IPS DF 4.7 (cell line): Measurements from ENCODE around the gene TSPO.

Experiments used
- DNase-seq: peaks from one replicate; pipeline ENCODE4 v3.0.0-alpha.2; 2013; ENCODE audit warnings: low spot score; ENCODE audit errors: extremely low read depth

The TSPO gene

GRCh38 chr22:43157874-43158546 lies 6.7 kb downstream of the TSPO start:
- no peak for DNase-seq

GRCh38 chr22:43158778-43159483 lies 7.6 kb downstream of the TSPO start:
- no peak for DNase-seq

DNA sequence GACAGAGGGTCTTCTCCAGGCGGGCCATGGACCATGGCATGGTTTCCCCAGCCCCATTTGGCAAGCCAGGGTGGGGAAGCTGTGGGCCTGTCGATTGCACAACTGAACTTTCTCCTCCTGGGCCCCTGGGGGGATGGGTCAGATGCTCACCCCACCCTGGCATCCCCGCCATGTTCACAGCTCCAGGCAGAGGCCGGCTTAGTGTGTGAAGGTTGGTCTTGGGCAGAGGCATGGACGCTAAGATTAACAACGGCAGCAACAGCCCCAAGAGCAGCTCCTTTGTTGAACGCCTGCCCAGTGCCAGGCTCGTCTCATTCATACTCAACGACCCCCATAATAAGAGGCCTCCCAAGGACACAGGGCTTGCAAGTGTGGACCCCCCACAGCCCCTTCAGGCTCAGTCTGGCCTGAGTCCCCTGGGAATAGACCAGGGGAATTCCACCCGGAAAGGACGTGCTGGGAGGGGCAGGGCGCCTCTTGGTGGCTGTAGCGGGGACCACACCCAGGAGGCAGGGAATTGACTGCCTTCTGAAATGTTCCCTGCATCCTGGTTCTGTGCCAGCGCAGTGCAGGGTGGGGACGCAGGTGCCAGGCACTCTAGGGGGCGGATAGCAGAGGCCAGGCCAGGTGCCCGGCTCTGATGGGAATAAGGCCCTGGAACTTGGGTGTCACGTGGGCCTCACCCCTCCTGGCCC lies 8.3 kb downstream of the TSPO start:
- DNase-seq = no peak

DNA sequence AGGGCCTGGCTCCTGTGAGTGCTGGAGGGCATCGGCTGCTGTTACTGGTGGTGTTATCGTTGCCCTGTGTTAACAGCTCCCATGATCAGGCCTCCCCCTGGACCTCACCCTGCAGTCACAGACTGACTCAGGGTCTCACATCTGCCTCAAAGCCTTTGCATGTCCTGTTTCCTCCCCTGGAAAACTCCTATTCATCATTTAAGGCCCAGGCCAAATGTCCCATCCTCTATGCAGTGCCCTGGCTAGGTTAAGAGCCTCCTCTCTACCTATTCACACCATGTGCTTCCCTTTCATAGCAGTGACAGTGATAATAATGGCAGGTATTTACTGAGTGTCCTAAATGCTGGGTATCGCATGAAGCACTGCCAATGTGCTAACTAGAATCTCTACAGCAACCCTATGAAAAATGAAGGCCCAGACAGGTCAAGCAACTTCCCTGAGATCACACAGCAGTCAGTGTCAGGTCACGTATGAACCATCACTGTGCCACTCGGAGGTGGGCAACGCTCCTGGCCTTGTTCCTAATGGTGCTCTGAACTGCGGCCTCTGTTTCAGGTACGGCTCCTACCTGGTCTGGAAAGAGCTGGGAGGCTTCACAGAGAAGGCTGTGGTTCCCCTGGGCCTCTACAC lies 9.3 kb downstream of the TSPO start:
- no peak for DNase-seq

GRCh38 chr22:43162412-43163150 lies 11.2 kb downstream of the TSPO start:
- DNase-seq = no peak

DNA sequence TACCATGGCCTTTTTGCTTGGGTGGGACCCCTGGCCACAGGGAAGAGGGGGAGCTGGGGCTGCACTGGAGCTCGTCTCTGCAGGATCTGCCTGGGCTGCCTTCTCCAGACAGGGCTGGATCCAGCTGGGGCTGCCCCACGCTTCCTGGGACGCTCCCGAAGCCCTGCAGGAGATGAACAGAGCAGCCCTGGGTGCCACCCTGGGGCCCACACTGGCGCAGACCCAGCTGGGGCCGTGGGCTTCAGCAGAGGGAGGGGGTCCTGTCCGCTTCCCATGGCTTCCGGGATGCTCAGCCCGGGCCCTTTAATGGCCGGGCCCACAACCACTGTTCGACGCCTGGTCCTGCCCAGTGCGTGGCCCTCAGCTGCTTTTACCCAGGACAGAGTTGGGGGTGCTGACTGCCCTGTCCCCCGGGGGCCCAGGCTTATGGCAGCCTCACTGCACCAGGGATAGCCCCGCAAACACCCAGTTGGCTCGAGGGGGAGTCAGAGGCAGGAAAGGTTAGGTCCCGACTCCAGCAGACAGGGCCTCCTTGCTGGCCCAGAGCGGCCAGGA lies 12.0 kb downstream of the TSPO start:
- DNase-seq = no peak

DNA sequence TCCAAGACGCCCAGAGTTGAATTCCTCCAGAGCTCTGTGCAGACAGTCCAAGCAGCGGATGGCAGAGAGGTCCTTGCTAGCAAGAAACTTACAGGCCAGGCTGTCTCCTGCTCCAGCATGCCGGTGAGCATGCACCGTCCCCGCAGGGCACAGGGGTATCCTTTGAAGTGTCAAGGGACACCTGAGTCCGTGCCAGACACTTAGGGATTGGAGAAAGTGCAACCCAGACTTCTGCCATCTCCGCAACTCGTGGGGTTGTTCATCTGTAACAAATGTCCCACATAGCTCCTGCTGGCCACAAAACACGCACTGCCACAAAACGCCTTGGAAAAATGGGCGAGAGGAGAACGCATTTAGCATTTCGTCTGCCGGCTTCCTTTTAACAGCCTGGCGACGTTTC lies 13.3 kb downstream of the TSPO start:
- no peak for DNase-seq

DNA sequence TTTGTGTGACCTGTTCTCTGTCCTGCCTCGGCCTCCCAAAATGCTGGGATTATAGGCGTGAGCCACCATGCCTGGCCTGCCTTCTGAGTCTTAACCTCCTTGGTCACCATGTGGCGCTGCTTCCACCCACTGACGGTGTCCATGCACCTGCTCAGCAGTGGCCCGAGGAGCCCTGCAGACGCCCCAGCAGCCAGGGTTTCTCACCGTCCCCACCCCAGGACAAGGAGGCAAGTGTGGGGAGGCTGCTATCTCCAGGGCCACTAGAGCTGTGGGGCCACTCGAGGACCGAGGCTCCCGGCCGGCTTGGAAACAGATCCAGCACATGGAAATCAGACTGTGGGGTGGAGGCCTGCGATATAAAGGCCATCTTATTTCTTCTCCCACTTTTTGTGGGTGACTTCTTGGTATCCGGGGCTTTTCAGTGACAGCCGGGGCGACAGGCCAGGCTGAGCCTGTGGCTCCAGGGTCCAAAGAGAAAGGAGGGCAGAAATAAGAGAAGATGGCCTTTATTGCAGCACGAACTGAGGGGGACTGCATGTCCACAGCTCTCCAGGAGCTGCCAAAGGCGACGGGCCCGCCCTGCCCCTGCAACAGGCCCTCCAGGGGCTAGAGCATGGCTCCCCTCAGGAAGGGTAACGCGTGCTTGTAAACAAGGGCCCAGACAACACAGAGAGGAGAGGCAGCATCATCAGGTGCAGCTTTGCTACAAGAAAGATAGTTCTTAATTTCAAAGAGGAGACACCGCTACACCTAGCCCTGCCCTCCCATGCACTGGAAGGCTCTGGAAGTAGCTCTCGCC lies 15.0 kb downstream of the TSPO start:
- no peak for DNase-seq

- DNase-seq = no peak
Observed at GRCh38 chr22:43167001-43167589, 15.7 kb downstream of the TSPO start.

DNA sequence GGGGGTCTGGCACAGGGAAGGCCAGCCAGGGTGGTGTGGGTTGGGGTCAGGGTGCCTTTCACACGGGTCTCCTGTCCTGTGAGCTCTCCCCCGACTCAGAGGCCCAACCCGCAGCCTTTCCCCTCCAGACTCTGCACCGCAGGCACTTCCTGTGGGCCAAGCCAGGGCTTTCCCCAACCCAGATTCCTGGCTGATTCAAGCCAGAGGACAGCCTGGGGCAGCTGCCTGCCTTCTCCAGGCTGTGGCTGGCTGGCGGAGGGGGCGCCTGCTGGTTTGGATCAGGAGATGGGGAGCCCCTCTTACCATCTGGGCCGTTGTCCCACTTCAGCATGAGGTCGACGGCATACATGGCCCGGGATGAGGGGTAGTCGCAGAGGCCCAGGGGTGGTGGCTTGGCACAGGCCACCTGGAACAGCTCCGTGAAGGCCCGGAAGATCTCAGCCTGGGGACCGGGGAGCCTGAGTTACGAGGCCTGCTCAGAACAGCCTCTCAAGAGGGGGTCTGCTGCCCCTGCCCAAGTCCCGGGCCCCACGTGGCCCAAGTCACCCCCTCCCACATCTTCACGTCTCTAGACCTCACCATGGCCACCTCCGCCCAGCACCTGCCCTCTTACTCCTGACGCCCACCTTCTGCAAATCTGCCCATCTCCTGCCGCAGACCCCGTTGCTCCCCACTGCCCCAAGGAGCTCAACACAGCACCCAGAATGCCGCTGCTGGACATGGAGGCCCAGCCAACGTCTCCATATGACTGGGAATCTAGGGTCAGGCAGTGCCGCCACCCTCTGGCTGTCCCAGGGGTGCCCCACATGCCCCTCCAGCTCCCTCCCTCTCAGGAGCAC lies 17.3 kb downstream of the TSPO start:
- DNase-seq = no peak

- DNase-seq = no peak
Observed at GRCh38 chr22:43169310-43170130, 18.2 kb downstream of the TSPO start.

DNA sequence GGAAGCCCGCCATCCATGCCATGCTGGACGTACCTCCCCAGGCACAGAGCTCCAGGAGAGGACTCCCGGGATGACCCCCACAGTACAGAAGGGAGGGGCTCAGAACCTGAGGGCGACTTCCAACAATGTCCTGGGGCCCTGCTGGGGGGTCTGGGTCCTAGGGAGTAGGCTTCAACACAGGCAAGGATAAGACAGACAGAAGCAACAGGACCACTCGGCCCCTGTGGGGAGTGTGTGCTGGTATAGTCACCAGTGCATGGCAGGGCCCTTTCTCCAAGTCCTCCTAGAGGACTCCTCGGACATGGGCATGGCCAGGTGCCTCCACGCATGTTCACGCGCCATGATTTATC lies 18.7 kb downstream of the TSPO start:
- DNase-seq = no peak

DNA sequence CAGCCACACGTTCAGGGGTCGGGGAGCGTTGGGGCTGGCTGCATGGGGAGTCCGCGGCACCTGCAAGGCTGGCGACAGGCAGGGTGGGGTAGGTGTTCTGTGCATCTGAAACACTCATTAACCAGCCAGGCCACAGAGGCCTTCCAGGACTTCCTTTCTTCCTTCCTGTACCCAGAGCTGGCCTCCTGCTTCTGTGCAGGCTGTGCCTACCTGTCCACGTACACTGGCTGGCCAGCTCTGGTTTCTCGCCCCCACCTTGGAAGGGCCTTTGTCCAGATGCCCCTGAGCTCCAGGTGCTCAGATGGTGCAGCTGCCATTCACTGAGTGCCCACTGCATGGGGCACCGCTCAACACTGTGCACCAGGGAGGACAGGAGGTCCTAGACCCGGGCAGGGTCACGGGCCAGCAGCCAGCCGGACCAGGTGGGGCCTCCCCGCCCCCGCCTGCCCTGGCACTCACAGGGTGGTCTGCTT lies 19.7 kb downstream of the TSPO start:
- DNase-seq = no peak

GRCh38 chr22:43171607-43172006 lies 20.2 kb downstream of the TSPO start:
- no peak for DNase-seq

DNA sequence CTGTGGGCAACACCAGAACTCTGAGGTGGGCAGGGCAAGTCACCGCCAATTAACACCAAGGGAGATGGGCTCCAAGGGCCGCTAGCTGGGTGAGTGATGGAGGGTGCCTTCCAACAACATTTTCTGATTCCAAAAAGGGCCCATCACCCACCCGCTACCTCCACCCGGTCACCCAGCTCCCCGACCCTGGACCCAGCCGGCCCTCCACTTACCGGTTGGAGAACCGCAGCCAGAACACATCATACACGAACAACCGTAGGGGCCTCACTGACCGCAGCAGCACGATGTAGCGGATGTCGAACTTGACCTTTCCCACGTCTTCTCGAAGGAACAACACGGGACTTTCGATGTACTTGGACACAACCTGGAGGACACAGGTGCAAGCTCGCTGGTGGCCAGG lies 20.8 kb downstream of the TSPO start:
- DNase-seq = no peak

GRCh38 chr22:43173566-43173965 lies 22.2 kb downstream of the TSPO start:
- DNase-seq = no peak

DNA sequence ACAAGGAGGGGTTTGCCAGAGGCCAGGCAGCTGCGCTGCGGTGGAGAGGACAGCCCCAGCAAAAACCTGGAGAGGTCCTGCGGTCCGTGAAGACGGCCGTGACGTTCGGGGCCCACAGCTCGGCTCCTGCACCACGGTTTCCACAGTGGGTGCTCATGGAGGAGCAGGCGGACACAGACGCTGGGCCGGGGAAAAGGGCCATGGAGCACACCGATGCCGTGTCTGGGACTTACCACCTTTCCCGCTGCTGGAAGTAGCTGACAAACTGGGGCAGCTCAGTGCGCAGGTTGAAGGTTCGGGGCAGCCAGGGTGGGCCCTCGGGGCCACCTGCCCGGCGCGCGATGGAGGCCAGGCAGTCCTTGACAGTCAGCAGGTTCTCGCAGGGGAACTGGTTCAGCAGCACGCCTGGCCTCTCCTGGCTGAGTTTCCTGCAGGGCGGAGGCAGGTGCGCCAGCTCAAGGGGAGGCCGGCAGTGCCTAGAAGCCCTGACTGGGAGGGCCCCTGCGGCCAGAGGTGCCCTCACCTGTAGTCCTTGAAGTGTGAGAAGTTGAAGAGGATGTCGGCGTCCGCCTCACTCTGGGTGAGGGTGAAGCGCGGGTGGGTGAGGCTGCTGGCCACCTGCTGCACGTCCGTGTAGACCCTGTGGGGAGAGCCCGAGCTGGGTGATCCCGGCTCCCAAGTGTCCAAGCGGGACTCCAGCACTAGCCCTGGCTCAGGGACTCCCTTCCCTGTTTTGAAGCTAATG lies 22.8 kb downstream of the TSPO start:
- no peak for DNase-seq
